GM21576 (cell line): ENCODE data around the gene ZBTB46.

Source experiments
- ATAC-seq: cut with Tn5 transposase; IDR thresholded peaks from one replicate; pipeline ENCODE4 v1.9.1; 2021; ENCODE audit warnings: mild to moderate bottlenecking, moderate library complexity; ENCODE audit not compliant: unreplicated experiment

ZBTB46 gene

DNA sequence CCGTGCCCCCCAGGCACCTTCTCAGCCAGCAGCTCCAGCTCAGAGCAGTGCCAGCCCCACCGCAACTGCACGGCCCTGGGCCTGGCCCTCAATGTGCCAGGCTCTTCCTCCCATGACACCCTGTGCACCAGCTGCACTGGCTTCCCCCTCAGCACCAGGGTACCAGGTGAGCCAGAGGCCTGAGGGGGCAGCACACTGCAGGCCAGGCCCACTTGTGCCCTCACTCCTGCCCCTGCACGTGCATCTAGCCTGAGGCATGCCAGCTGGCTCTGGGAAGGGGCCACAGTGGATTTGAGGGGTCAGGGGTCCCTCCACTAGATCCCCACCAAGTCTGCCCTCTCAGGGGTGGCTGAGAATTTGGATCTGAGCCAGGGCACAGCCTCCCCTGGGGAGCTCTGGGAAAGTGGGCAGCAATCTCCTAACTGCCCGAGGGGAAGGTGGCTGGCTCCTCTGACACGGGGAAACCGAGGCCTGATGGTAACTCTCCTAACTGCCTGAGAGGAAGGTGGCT lies 133.7 kb downstream of the ZBTB46 start:
- ATAC-seq = no peak

DNA sequence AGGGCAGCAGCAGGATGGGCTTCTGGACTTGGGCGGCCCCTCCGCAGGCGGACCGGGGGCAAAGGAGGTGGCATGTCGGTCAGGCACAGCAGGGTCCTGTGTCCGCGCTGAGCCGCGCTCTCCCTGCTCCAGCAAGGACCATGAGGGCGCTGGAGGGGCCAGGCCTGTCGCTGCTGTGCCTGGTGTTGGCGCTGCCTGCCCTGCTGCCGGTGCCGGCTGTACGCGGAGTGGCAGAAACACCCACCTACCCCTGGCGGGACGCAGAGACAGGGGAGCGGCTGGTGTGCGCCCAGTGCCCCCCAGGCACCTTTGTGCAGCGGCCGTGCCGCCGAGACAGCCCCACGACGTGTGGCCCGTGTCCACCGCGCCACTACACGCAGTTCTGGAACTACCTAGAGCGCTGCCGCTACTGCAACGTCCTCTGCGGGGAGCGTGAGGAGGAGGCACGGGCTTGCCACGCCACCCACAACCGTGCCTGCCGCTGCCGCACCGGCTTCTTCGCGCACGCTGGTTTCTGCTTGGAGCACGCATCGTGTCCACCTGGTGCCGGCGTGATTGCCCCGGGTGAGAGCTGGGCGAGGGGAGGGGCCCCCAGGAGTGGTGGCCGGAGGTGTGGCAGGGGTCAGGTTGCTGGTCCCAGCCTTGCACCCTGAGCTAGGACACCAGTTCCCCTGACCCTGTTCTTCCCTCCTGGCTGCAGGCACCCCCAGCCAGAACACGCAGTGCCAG lies 134.3 kb downstream of the ZBTB46 start, which contains the start of gene TNFRSF6B:
TNFRSF6B (plus strand) TSS at position 25 of the 729 bp plus-strand sequence; CDS start at position 141, 116 bp downstream.
- no peak for ATAC-seq

DNA sequence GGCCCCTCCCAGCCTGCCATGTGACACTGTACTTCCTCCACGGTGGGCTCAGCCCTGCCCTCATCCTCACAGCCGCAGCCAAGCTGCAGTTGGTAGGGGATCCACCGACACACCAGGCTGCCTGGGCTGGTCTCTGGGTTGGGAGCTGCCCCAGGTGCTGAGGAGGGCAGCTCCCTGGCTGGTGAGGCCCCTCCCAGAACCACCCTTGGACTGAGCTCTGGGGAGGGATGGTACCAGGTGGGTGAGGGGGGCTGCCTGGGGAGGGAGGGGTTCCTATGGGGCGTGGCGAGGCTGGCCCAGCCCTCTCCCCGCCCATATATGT lies 134.8 kb downstream of the ZBTB46 start:
- ATAC-seq = no peak

DNA sequence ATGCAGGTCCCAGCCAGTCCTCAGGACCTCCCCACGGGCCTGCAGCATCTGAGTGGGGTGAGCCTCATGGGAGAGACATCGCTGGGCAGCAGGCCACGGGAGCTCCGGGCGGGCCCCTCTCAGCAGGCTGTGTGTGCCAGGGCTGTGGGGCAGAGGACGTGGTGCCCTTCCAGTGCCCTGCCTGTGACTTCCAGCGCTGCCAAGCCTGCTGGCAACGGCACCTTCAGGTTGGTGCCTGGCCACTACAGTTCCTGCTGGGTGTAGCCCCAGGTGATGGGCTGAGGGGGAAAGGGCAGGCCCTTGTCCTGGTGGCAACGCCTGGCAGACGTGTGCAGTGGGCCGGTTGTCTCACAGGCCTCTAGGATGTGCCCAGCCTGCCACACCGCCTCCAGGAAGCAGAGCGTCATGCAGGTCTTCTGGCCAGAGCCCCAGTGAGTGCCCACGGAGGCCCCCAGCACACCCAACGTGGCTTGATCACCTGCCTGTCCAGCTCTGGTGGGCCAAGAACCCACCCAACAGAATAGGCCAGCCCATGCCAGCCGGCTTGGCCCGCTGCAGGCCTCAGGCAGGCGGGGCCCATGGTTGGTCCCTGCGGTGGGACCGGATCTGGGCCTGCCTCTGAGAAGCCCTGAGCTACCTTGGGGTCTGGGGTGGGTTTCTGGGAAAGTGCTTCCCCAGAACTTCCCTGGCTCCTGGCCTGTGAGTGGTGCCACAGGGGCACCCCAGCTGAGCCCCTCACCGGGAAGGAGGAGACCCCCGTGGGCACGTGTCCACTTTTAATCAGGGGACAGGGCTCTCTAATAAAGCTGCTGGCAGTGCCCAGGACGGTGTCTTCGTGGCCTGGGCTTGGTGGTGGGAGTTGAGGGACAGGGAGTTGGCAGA lies 135.4 kb downstream of the ZBTB46 start:
- no peak for ATAC-seq

DNA sequence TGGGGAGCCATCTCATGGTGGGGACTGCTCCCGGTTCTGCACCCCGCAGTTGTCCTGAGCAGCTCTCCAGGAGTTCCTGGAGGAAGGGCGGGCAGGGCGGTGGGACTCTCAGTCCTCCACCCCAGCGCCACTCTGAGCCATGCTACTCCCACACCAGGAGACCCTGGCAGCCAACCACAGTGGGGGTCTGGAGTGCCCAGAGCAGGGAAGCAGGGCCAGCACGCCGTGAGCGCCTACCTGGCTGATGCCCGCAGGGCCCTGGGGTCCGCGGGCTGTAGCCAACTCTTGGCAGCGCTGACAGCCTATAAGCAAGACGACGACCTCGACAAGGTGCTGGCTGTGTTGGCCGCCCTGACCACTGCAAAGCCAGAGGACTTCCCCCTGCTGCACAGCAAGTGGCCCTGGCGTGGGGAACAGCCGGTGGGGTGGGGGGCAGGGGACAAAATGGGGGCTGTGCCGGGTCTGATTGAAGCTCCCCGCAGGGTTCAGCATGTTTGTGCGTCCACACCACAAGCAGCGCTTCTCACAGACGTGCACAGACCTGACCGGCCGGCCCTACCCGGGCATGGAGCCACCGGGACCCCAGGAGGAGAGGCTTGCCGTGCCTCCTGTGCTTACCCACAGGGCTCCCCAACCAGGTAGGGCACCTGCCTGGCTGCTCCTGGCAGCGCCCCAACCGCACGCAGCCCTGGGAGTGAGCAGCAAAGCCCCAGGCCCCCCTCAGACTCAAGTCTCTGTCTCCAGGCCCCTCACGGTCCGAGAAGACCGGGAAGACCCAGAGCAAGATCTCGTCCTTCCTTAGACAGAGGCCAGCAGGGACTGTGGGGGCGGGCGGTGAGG lies 136.3 kb downstream of the ZBTB46 start:
- no peak for ATAC-seq

DNA sequence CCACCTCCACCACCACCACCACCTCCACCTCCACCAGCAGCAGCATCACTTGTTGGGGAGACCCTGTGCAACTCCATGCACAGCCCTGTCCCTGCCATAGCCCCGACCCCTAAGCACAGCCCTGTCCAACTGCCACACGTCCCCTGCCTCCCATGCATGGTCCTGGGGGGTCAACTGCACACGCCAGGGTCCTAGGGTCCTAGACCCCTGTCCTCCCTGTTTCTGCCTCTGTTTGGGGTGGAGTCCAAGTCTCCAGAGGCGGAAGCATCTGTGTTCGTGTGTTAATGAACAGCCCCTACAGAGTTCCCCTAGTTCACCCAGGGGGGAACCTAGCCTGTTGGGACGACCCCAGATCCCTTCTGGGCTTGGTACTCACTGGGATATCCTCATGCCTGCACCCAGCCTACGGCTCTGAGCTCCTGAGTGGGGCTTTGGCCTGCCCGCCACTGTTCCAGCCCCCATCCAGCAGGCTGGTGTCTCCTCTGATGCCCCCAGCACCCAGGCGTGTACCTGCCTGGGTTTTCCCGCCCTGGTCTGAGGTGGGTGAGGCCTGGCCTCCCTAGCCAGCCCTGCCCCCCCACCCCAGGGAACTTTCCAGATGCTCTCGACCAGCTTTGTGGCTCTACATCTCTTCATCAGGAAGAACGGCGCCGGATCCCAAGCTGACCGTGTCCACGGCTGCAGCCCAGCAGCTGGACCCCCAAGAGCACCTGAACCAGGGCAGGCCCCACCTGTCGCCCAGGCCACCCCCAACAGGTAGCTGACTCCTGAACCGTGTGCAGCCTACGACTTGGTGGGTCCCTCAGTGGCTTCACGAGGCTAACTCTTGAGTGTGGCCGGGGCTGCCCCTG lies 137.1 kb downstream of the ZBTB46 start:
- ATAC-seq = no peak
